WERI-Rb-1 (cell line): ENCODE results near the gene PIERCE2.

Experiments
- DNase-seq: peaks from one replicate; pipeline ENCODE4 v3.0.0-alpha.2; 2020
- H3K27ac ChIP-seq: fragments of 250-450 bp; sonication (Bioruptor Pico); 2 replicates; pipeline ENCODE4 v1.5.1; 2020; ENCODE audit warnings: mild to moderate bottlenecking, moderate library complexity
- H3K27me3 ChIP-seq: fragments of 250-450 bp; sonication (Bioruptor Pico); 2 replicates; pipeline ENCODE4 v1.5.1; 2021; ENCODE audit warnings: mild to moderate bottlenecking, low read depth, moderate library complexity; ENCODE audit not compliant: insufficient read depth, severe bottlenecking
- H3K36me3 ChIP-seq: fragments of 250-450 bp; sonication (Bioruptor Pico); 2 replicates; pipeline ENCODE4 v1.5.1; 2020; ENCODE audit warnings: mild to moderate bottlenecking, moderate library complexity
- H3K4me3 ChIP-seq: 2 replicates; pipeline ENCODE4 v1.5.1; 2011; ENCODE audit warnings: low read depth, mild to moderate bottlenecking, control low read depth, low read length
- H3K9me3 ChIP-seq: fragments of 250-450 bp; sonication (Bioruptor Pico); 2 replicates; pipeline ENCODE4 v1.5.1; 2021; ENCODE audit warnings: mild to moderate bottlenecking, moderate library complexity; ENCODE audit not compliant: severe bottlenecking
- CTCF ChIP-seq: IDR thresholded peaks from 2 replicates; pipeline ENCODE4 v1.5.1; 2011; ENCODE audit warnings: low read depth, mild to moderate bottlenecking, control low read depth, inconsistent platforms, low read length

Gene PIERCE2

DNA sequence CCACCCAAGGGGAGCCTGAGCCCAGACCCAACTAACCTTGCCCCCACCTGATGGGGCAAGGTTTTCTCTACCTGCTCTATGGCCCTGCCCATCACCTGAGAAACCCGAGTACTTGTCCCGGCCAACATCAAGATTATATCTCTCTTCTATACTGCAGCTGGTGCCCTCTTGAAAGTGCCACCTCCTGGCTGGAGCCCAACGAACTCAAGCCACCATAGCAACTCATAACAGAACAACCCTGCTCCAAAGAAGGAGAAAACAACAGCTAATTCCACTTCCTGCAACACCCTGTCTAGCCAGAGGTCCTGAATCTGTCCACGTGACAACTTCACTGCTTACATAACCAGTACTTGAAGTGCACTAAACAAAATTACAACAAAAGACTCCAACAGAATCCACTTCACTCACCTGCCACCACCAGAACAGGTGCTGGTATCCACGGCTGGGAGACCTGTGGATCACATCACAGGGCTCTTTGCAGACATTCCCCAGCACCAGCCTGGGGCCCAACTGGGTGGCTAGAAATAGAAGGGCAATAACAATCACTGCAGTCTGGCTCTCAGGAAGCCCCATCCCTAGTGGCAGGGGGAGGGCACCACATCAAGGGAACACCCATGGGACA is 49.2 kb downstream of the PIERCE2 start:
- no peak overlapping the region for H3K27ac ChIP-seq

GRCh38 chr15:55461447-55461846 is 53.2 kb downstream of the PIERCE2 start:
- H3K36me3 ChIP-seq = no peaks in the 10 kb centered on the region
- TF ChIP-seq CTCF = no peak
- DNase-seq = no peak
- no peaks in the 10 kb centered on the region for H3K27me3 ChIP-seq
- H3K9me3 ChIP-seq = no peaks in the 10 kb centered on the region
- no peak overlapping the region for H3K4me3 ChIP-seq
- no peak overlapping the region for H3K27ac ChIP-seq

More for the DNA sequence above, 49.2 kb downstream of the PIERCE2 start:
- H3K36me3 ChIP-seq = no peaks in the 10 kb centered on the region
- H3K4me3 ChIP-seq = no peak overlapping the region
- no peak for TF ChIP-seq CTCF
- no peak for DNase-seq
- H3K9me3 ChIP-seq = no peaks in the 10 kb centered on the region
- no peaks in the 10 kb centered on the region for H3K27me3 ChIP-seq

DNA sequence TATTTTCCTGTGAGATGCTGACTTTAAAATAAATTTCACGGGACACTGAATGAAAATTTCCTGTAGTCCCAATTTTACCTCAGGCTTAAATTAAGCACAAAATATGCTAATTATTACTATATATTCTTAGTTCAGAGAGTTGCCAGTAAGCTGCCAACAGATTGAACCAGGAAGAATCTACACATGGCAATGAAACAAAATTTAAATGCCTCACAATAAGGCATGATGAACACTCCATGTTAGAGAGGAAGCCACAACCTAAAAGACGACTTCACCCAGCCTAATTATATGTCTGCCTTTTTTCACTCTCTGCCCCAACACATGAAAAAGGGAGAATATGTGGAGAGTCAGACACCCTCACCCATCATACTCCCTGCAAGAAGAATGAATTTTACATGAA is 60.0 kb downstream of the PIERCE2 start:
- no peak for DNase-seq
- H3K27me3 ChIP-seq = no peaks in the 10 kb centered on the region
- H3K36me3 ChIP-seq = no peaks in the 10 kb centered on the region
- H3K4me3 ChIP-seq = no peak overlapping the region
- H3K9me3 ChIP-seq = no peaks in the 10 kb centered on the region
- H3K27ac ChIP-seq = no peak overlapping the region
- no peak for TF ChIP-seq CTCF
